ENCODE measurements around the gene GEMIN2. TPM values are rescaled to one million over a fixed set of nuclear protein-coding genes. Genes with fewer than 3 reads are reported as not detected.
"Not testable (repeated sequence)": the region's sequence is repeated elsewhere in the genome, so short reads cannot be mapped to it uniquely, and the experiment has no call there.

GEMIN2 gene
- total RNA-seq, 4 donors from 2014 or later: 12.0 to 26.1 (median 20.6) TPM

DNA sequence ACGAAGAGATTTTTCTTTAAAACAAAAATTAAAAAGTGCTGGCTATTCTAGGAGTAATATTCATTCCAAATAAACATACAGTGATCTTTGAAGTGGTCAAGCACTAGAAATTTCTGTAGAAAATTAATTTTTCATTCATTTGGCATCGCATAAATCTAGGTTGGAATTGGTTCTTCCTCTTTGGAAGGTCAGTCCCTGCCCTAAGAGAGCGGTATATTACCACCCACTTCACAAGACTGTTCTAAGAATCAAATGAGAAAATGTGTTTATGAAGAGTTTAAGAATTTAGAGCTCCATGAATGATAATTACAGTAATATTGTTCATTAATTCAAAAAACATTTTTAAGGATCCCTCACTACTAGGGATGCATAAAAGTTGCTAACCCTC lies 444 bp upstream of the GEMIN2 start:
- TF ChIP-seq CTCF (IDR thresholded peaks at IDR 0.05): no peak
- TF ChIP-seq POLR2A (IDR thresholded peaks at IDR 0.05): no peak
- no peak for TF ChIP-seq EP300 (IDR thresholded peaks at IDR 0.05)
- Histone ChIP-seq H3K4me1 (peaks cover 0 to 16% (median 0%) of the 10 kb centered on the region in 4 donors), H3K27me3 (no peaks in the 10 kb centered on the region), H3K27ac (peak overlapping the region; percentile 37 to 88 (median 82)), H3K36me3 (peaks cover 0 to 12% (median 0%) of the 10 kb centered on the region in 3 donors), H3K4me3 (peak overlapping the region; percentile 65 to 80 (median 78)), H3K9me3 (no peaks in the 10 kb centered on the region)
- 67 to 70% methylated on average over 3 of the region's 3 CpGs for WGBS, 2 donors
- DNase-seq (ENCODE audit: low spot score in 2 of 2): no peak

- no peaks in the 10 kb centered on the region for H3K9me3 ChIP-seq
- 77 to 86% methylated on average over 3 of the region's 3 CpGs for WGBS, 2 donors
- H3K27ac ChIP-seq: no peak overlapping the region
- no peaks in the 10 kb centered on the region for H3K27me3 ChIP-seq
- no peak for TF ChIP-seq CTCF (IDR thresholded peaks at IDR 0.05)
- no peak for TF ChIP-seq POLR2A (IDR thresholded peaks at IDR 0.05)
- TF ChIP-seq EP300 (IDR thresholded peaks at IDR 0.05): no peak
- DNase-seq (ENCODE audit: low spot score in 2 of 2): no peak
- H3K4me3 ChIP-seq: no peak overlapping the region
- no peaks in the 10 kb centered on the region for H3K4me1 ChIP-seq
- H3K36me3 ChIP-seq: peaks cover 0 to 94% (median 2%) of the 10 kb centered on the region in 3 donors
These were observed 8.4 kb downstream of the GEMIN2 start for GRCh38 chr14:39122330-39123138.

GRCh38 chr14:39137835-39138234 lies 23.7 kb downstream of the GEMIN2 start:
- WGBS, 2 donors: 93 to 97% methylated on average over 8 of the region's 8 CpGs
- H3K27ac ChIP-seq; H3K9me3 ChIP-seq; H3K27me3 ChIP-seq; H3K4me3 ChIP-seq; DNase-seq (ENCODE audit: low spot score in 2 of 2); H3K4me1 ChIP-seq: not testable (repeated sequence)
- H3K36me3 ChIP-seq: peaks cover 0 to 92% (median 3%) of the 10 kb centered on the region in 3 donors

DNA sequence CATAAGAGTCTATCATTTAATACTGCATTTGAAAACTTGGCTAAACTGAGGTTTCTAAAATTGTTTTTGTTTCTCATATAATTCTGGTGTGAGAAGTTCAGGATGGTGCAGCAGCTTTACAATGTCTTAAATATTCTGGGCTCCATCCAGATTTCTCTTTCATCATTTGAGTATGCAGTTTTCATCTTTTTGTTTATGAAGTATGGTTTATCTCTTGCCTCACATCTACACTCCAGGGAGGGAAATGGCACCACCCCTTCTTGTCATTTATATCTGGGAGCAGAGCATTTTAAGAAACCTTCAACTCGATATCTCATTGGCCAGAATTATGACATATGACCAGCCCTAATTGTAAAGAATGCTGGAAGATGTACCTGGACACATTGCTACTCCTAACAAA lies 24.3 kb downstream of the GEMIN2 start:
- 96 to 97% methylated on average over 1 of the region's 1 CpG for WGBS, 2 donors
- Histone ChIP-seq H3K27me3 (no peaks in the 10 kb centered on the region), H3K27ac (no peak overlapping the region), H3K4me1 (no peaks in the 10 kb centered on the region), H3K4me3 (no peak overlapping the region), H3K9me3 (no peaks in the 10 kb centered on the region), H3K36me3 (peaks cover 0 to 95% (median 3%) of the 10 kb centered on the region in 3 donors)
- TF ChIP-seq EP300 (IDR thresholded peaks at IDR 0.05) (no peak), POLR2A (IDR thresholded peaks at IDR 0.05) (no peak), CTCF (IDR thresholded peaks at IDR 0.05) (no peak)
- DNase-seq (ENCODE audit: low spot score in 2 of 2): no peak

DNA sequence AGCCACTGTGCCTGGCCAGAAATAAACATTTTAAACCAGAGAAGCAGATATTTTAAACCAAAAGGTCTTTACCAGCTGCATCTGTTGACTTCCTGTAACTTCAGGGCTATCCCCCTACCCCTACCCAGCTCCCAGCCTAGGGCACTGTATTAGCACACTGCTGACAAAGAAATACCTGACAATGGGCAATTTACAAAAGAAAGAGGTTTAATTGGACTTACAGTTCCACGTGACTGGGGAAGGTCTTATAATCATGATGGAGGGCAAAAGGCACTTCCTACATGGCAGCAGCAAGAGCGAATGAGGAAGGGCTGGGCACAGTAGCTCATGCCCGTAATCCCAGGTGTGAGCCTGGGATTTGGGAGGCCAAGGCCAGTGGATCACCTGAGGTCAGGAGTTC lies 26.0 kb downstream of the GEMIN2 start:
- Histone ChIP-seq H3K27ac (no peak overlapping the region), H3K9me3 (no peaks in the 10 kb centered on the region), H3K4me3 (no peak overlapping the region), H3K36me3 (peaks cover 0 to 83% (median 3%) of the 10 kb centered on the region in 3 donors), H3K4me1 (no peaks in the 10 kb centered on the region), H3K27me3 (no peaks in the 10 kb centered on the region)
- WGBS, 2 donors: 83 to 93% methylated on average over 3 of the region's 3 CpGs
- TF ChIP-seq POLR2A (IDR thresholded peaks at IDR 0.05): no peak
- no peak for TF ChIP-seq EP300 (IDR thresholded peaks at IDR 0.05)
- TF ChIP-seq CTCF (IDR thresholded peaks at IDR 0.05): no peak
- no peak for DNase-seq (ENCODE audit: low spot score in 2 of 2)

DNA sequence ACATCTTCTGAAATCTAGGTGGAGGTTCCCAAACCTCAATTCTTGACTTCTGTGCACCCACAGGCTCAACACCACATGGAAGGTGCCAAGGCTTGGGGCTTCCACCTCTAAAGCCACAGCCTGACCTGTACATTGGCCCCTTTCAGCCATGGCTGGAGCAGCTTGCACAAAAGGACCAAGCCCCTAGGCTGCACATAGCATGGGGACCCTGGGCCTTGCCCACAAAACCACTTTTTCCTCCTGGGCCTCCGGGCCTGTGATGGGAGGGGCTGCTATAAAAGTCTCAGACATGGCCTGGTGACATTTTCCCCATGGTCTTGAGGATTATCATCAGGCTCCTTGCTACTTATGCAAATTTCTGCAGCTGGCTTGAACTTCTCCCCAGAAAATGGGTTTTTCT lies 27.5 kb downstream of the GEMIN2 start:
- WGBS, 2 donors: 92 to 100% methylated on average over 1 of the region's 1 CpG
- not testable (repeated sequence) for H3K4me1 ChIP-seq; H3K27me3 ChIP-seq; H3K9me3 ChIP-seq; H3K4me3 ChIP-seq; H3K27ac ChIP-seq; DNase-seq (ENCODE audit: low spot score in 2 of 2)
- H3K36me3 ChIP-seq: peaks cover 0 to 83% (median under 1%) of the 10 kb centered on the region in 3 donors

GRCh38 chr14:39143226-39143625 lies 29.1 kb downstream of the GEMIN2 start:
- H3K36me3 ChIP-seq: peaks cover 0 to 83% (median 0%) of the 10 kb centered on the region in 3 donors

More at GRCh38 chr14:39143226-39143625, 29.1 kb downstream of the GEMIN2 start:
- DNase-seq (ENCODE audit: low spot score in 2 of 2); H3K4me1 ChIP-seq; H3K27me3 ChIP-seq; H3K9me3 ChIP-seq; H3K4me3 ChIP-seq; H3K27ac ChIP-seq: not testable (repeated sequence)
- 71 to 75% methylated on average over 2 of the region's 2 CpGs for WGBS, 2 donors

All from tibial nerve (tissue), 4 donors.